Smooth muscle cell (in vitro differentiated cells): Measurements from ENCODE around the gene DPH2. TPM values are rescaled to one million over a fixed set of nuclear protein-coding genes. Genes with fewer than 3 reads are reported as not detected.

ENCODE experiments used
- DNase-seq: peaks from one replicate; lab custom pipeline; 2025; ENCODE audit not compliant: unreplicated experiment; lab: John Stamatoyannopoulos, UW
- H2AFZ ChIP-seq: fragments of 200-600 bp; sonication (generic); 2 replicates; pipeline ENCODE4 v1.6.0; 2016; ENCODE audit warnings: antibody characterized with exemption, low read depth, mild to moderate bottlenecking
- H3F3A ChIP-seq: fragments of 200-600 bp; sonication (generic); 2 replicates; pipeline ENCODE4 v1.6.0; 2017; ENCODE audit warnings: antibody characterized with exemption, low read depth
- H3K27ac ChIP-seq: fragments of 200-600 bp; sonication (generic); 2 replicates; pipeline ENCODE4 v1.5.1; 2016; ENCODE audit warnings: low read depth, mild to moderate bottlenecking
- H3K27me3 ChIP-seq: fragments of 200-600 bp; sonication (generic); 2 replicates; pipeline ENCODE4 v1.6.1; 2016; ENCODE audit warnings: low read depth, mild to moderate bottlenecking
- H3K36me3 ChIP-seq: fragments of 200-600 bp; sonication (generic); 2 replicates; pipeline ENCODE4 v1.5.1; 2016; ENCODE audit warnings: low read depth
- H3K4me1 ChIP-seq: fragments of 200-600 bp; sonication (generic); 2 replicates; pipeline ENCODE4 v1.5.1; 2016; ENCODE audit warnings: low read depth
- H3K4me2 ChIP-seq: fragments of 200-600 bp; sonication (generic); 2 replicates; pipeline ENCODE4 v1.6.0; 2016; ENCODE audit warnings: mild to moderate bottlenecking
- H3K4me3 ChIP-seq: fragments of 200-600 bp; sonication (generic); 2 replicates; pipeline ENCODE4 v1.5.1; 2016; ENCODE audit warnings: mild to moderate bottlenecking
- H3K79me2 ChIP-seq: fragments of 200-600 bp; sonication (generic); 2 replicates; pipeline ENCODE4 v1.6.0; 2016; ENCODE audit warnings: low read depth, mild to moderate bottlenecking
- H3K9ac ChIP-seq: fragments of 200-600 bp; sonication (generic); 2 replicates; pipeline ENCODE4 v1.6.0; 2016; ENCODE audit warnings: low read depth
- H3K9me3 ChIP-seq: fragments of 200-600 bp; sonication (generic); replicated peaks from 2 replicates; pipeline ENCODE4 v1.5.1; 2016; ENCODE audit warnings: low read depth
- H4K20me1 ChIP-seq: fragments of 200-600 bp; sonication (generic); 2 replicates; pipeline ENCODE4 v1.6.0; 2016; ENCODE audit warnings: low read depth
- CTCF ChIP-seq: fragments of 200-600 bp; sonication (generic); IDR thresholded peaks from 2 replicates; pipeline ENCODE4 v1.5.1; 2017; ENCODE audit warnings: borderline replicate concordance, mild to moderate bottlenecking, antibody characterized with exemption; ENCODE audit not compliant: insufficient read depth, poor library complexity, severe bottlenecking
- WGBS: methylation state at CpG from one replicate; pipeline ENCODE4 v1.1.7; 2016; ENCODE audit warnings: low lambda C conversion rate; 5-methylcytosine and 5-hydroxymethylcytosine counted together
- polyA plus RNA-seq: library from polyadenylated mRNA; unstranded; fragments of >200 nt; fragmentation: Nextera tagmentation; extraction: Ambion mirVana; gene quantifications from 2 replicates; pipeline ENCODE4 v1.2.1, GENCODE V29; 2016
- total RNA-seq: library from RNA; depleted of rRNA; stranded (reverse); fragments of >200 nt; gene quantifications from 2 replicates; pipeline ENCODE4 v1.2.3, GENCODE V29; 2014

DPH2 gene
- total and polyA plus RNA-seq, 2 experiments from 2014 or later: 20.3 to 23.5 TPM

- H3K79me2 ChIP-seq: no peaks in the 10 kb centered on the region
- no peak overlapping the region for H3K9ac ChIP-seq
- no peak overlapping the region for H3K27ac ChIP-seq
- H3K27me3 ChIP-seq: peaks cover 25% of the 10 kb centered on the region
- WGBS: 21% methylated on average over 26 of the region's 56 CpGs
- peak overlapping the region; percentile 87 for H3K4me2 ChIP-seq
- no peaks in the 10 kb centered on the region for H3K4me1 ChIP-seq
- H3F3A ChIP-seq: no peaks in the 10 kb centered on the region
- H2AFZ ChIP-seq: no peak overlapping the region
- TF ChIP-seq CTCF: no peak
- no peaks in the 10 kb centered on the region for H3K36me3 ChIP-seq
- DNase-seq: no peak
- no peaks in the 10 kb centered on the region for H4K20me1 ChIP-seq
- H3K4me3 ChIP-seq: peak overlapping the region; percentile 42
- H3K9me3 ChIP-seq: no peaks in the 10 kb centered on the region
Measured at GRCh38 chr1:43936431-43937151, 33.2 kb upstream of the DPH2 start.

- 94% methylated on average over 8 of the region's 8 CpGs for WGBS
- H3K4me1 ChIP-seq: no peaks in the 10 kb centered on the region
- H3K27ac ChIP-seq: no peak overlapping the region
- H4K20me1 ChIP-seq: no peaks in the 10 kb centered on the region
- no peak for DNase-seq
- no peaks in the 10 kb centered on the region for H3F3A ChIP-seq
- no peak overlapping the region for H2AFZ ChIP-seq
- no peak overlapping the region for H3K9ac ChIP-seq
- no peak overlapping the region for H3K4me2 ChIP-seq
- peaks cover 25% of the 10 kb centered on the region for H3K27me3 ChIP-seq
- no peaks in the 10 kb centered on the region for H3K9me3 ChIP-seq
- no peaks in the 10 kb centered on the region for H3K36me3 ChIP-seq
- H3K4me3 ChIP-seq: no peak overlapping the region
- no peak for TF ChIP-seq CTCF
- no peaks in the 10 kb centered on the region for H3K79me2 ChIP-seq
Measured at GRCh38 chr1:43937179-43937865, 32.5 kb upstream of the DPH2 start.

- H2AFZ ChIP-seq: no peak overlapping the region
- 84% methylated on average over 10 of the region's 10 CpGs for WGBS
Measured at GRCh38 chr1:43938383-43938782, 31.4 kb upstream of the DPH2 start.

More at GRCh38 chr1:43938383-43938782, 31.4 kb upstream of the DPH2 start:
- no peaks in the 10 kb centered on the region for H3K9me3 ChIP-seq
- no peak overlapping the region for H3K9ac ChIP-seq
- H3K27me3 ChIP-seq: peaks cover 25% of the 10 kb centered on the region
- H4K20me1 ChIP-seq: no peaks in the 10 kb centered on the region
- no peak overlapping the region for H3K4me3 ChIP-seq
- no peaks in the 10 kb centered on the region for H3K79me2 ChIP-seq
- DNase-seq: no peak
- no peak for TF ChIP-seq CTCF
- no peaks in the 10 kb centered on the region for H3F3A ChIP-seq
- no peaks in the 10 kb centered on the region for H3K4me1 ChIP-seq
- H3K27ac ChIP-seq: no peak overlapping the region
- H3K4me2 ChIP-seq: no peak overlapping the region
- H3K36me3 ChIP-seq: no peaks in the 10 kb centered on the region
